Measurements from ENCODE around the gene CRK.
"Not testable (repeated sequence)": the region's sequence is repeated elsewhere in the genome, so short reads cannot be mapped to it uniquely, and the experiment has no call there.

Gene CRK

GRCh38 chr17:1379930-1380313 is 76.1 kb downstream of the CRK start:
- DNase-seq: peak; percentile 25

GRCh38 chr17:1379208-1379929 is 76.7 kb downstream of the CRK start:
- no peak for DNase-seq

- DNase-seq: not testable (repeated sequence)
Observed at GRCh38 chr17:1378476-1378860, 77.6 kb downstream of the CRK start.

GRCh38 chr17:1377334-1377733 is 78.7 kb downstream of the CRK start:
- DNase-seq: no peak

- DNase-seq: no peak
Observed at GRCh38 chr17:1376061-1376460, 80.0 kb downstream of the CRK start.

- DNase-seq: no peak
Observed at GRCh38 chr17:1375615-1376014, 80.4 kb downstream of the CRK start.

- no peak for DNase-seq
Observed at GRCh38 chr17:1374431-1375177, 81.4 kb downstream of the CRK start.

GRCh38 chr17:1373707-1374237 is 82.3 kb downstream of the CRK start:
- DNase-seq: no peak

- no peak for DNase-seq
Observed at GRCh38 chr17:1372618-1373017, 83.4 kb downstream of the CRK start.

- DNase-seq: no peak
Observed at GRCh38 chr17:1371893-1372590, 84.0 kb downstream of the CRK start.
